MM.1S (cell line): Measurements from ENCODE around the gene NDFIP2.

ENCODE experiments used
- DNase-seq: peaks from one replicate; pipeline ENCODE4 v3.0.0-alpha.2; 2015
- H2AFZ ChIP-seq: fragments of 300-600 bp; sonication (generic); 2 replicates; pipeline ENCODE4 v1.6.0; 2016; ENCODE audit warnings: antibody characterized with exemption, low read length
- H3F3A ChIP-seq: fragments of 300-600 bp; sonication (generic); 2 replicates; pipeline ENCODE4 v1.6.1; 2016; ENCODE audit warnings: mild to moderate bottlenecking, antibody characterized with exemption, low read length, moderate library complexity, mixed read lengths; ENCODE audit not compliant: insufficient read depth
- H3K27ac ChIP-seq: fragments of 300-600 bp; sonication (generic); 2 replicates; pipeline ENCODE4 v1.5.1; 2016; ENCODE audit warnings: mild to moderate bottlenecking, low read length
- H3K27me3 ChIP-seq: fragments of 300-600 bp; sonication (generic); replicated peaks from 2 replicates; pipeline ENCODE4 v1.6.0; 2016; ENCODE audit warnings: low read length; ENCODE audit not compliant: insufficient read depth
- H3K36me3 ChIP-seq: fragments of 300-600 bp; sonication (generic); replicated peaks from 2 replicates; pipeline ENCODE4 v1.6.1; 2016; ENCODE audit warnings: mild to moderate bottlenecking, low read length, mixed read lengths; ENCODE audit not compliant: insufficient read depth
- H3K4me1 ChIP-seq: fragments of 300-600 bp; sonication (generic); 2 replicates; pipeline ENCODE4 v1.6.1; 2016; ENCODE audit warnings: low read length, mixed read lengths
- H3K4me2 ChIP-seq: fragments of 300-600 bp; sonication (generic); 2 replicates; pipeline ENCODE4 v1.6.0; 2016; ENCODE audit warnings: low read depth, low read length
- H3K4me3 ChIP-seq: fragments of 300-600 bp; sonication (generic); 2 replicates; pipeline ENCODE4 v1.5.1; 2016; ENCODE audit warnings: low read length, mixed read lengths
- H3K79me2 ChIP-seq: fragments of 300-600 bp; sonication (generic); 2 replicates; pipeline ENCODE4 v1.6.1; 2016; ENCODE audit warnings: mixed run types, low read length, mixed read lengths
- H3K9ac ChIP-seq: fragments of 300-600 bp; sonication (generic); 2 replicates; pipeline ENCODE4 v1.6.1; 2016; ENCODE audit warnings: low read length, mixed read lengths
- H3K9me2 ChIP-seq: fragments of 300-600 bp; sonication (generic); replicated peaks from 2 replicates; pipeline ENCODE4 v1.6.1; 2016; ENCODE audit warnings: mild to moderate bottlenecking, low read length, mixed read lengths; ENCODE audit not compliant: insufficient read depth
- H3K9me3 ChIP-seq: fragments of 300-600 bp; sonication (generic); replicated peaks from 2 replicates; pipeline ENCODE4 v1.6.1; 2016; ENCODE audit warnings: mild to moderate bottlenecking, low read length, mixed read lengths; ENCODE audit not compliant: insufficient read depth
- H4K20me1 ChIP-seq: fragments of 300-600 bp; sonication (generic); 2 replicates; pipeline ENCODE4 v1.6.1; 2016; ENCODE audit warnings: mild to moderate bottlenecking, low read length, moderate library complexity, mixed read lengths; ENCODE audit not compliant: insufficient read depth
- EZH2 ChIP-seq: fragments of 300-600 bp; sonication (generic); optimal IDR thresholded peaks from 2 replicates; pipeline ENCODE3; 2017; ENCODE audit warnings: low read depth, mild to moderate bottlenecking, antibody characterized with exemption, low read length, mixed read lengths
- EZH2phosphoT487 ChIP-seq: fragments of 300-600 bp; sonication (generic); IDR thresholded peaks from 2 replicates; pipeline ENCODE4 v1.6.1; 2018; ENCODE audit warnings: antibody characterized with exemption, low read length
- TF ChIP-seq, protein P1 (sequence below): fragments of 300-600 bp; sonication (generic); IDR thresholded peaks from 2 replicates; pipeline ENCODE4 v1.5.1; 2016; ENCODE audit warnings: antibody characterized with exemption, low read length, mixed read lengths

The NDFIP2 gene

DNA sequence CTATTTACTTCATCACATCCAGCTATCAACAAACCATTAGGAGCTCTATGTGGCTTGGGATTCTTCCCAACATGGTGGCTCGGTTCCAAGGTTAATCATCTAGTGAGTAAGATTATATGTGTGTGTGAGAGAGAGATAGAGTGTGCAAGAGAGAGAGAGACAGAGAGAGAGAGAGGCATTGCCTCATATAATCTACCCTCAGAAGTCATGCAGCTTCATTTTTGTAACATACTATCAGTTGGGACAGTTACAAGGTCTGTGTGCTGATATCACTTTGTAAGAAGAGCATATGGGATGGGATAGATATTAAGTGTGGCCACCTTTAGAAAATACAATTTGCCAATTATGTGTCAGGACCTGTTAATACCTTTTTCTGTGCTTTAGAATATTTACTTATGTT, 104.1 kb downstream of the NDFIP2 start:
- H3K9ac ChIP-seq = no peak overlapping the region
- TF ChIP-seq, protein P1, sequence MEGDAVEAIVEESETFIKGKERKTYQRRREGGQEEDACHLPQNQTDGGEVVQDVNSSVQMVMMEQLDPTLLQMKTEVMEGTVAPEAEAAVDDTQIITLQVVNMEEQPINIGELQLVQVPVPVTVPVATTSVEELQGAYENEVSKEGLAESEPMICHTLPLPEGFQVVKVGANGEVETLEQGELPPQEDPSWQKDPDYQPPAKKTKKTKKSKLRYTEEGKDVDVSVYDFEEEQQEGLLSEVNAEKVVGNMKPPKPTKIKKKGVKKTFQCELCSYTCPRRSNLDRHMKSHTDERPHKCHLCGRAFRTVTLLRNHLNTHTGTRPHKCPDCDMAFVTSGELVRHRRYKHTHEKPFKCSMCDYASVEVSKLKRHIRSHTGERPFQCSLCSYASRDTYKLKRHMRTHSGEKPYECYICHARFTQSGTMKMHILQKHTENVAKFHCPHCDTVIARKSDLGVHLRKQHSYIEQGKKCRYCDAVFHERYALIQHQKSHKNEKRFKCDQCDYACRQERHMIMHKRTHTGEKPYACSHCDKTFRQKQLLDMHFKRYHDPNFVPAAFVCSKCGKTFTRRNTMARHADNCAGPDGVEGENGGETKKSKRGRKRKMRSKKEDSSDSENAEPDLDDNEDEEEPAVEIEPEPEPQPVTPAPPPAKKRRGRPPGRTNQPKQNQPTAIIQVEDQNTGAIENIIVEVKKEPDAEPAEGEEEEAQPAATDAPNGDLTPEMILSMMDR = no peak
- TF ChIP-seq EZH2phosphoT487 = no peak
- no peaks in the 10 kb centered on the region for H3F3A ChIP-seq
- H2AFZ ChIP-seq = no peak overlapping the region
- H3K79me2 ChIP-seq = no peaks in the 10 kb centered on the region
- H3K27ac ChIP-seq = no peak overlapping the region
- no peak overlapping the region for H3K4me3 ChIP-seq
- no peak overlapping the region for H3K4me2 ChIP-seq
- H3K9me3 ChIP-seq = no peaks in the 10 kb centered on the region
- H3K36me3 ChIP-seq = no peaks in the 10 kb centered on the region
- no peak for DNase-seq
- no peaks in the 10 kb centered on the region for H3K9me2 ChIP-seq
- no peaks in the 10 kb centered on the region for H3K4me1 ChIP-seq
- H3K27me3 ChIP-seq = no peaks in the 10 kb centered on the region
- no peaks in the 10 kb centered on the region for H4K20me1 ChIP-seq

DNA sequence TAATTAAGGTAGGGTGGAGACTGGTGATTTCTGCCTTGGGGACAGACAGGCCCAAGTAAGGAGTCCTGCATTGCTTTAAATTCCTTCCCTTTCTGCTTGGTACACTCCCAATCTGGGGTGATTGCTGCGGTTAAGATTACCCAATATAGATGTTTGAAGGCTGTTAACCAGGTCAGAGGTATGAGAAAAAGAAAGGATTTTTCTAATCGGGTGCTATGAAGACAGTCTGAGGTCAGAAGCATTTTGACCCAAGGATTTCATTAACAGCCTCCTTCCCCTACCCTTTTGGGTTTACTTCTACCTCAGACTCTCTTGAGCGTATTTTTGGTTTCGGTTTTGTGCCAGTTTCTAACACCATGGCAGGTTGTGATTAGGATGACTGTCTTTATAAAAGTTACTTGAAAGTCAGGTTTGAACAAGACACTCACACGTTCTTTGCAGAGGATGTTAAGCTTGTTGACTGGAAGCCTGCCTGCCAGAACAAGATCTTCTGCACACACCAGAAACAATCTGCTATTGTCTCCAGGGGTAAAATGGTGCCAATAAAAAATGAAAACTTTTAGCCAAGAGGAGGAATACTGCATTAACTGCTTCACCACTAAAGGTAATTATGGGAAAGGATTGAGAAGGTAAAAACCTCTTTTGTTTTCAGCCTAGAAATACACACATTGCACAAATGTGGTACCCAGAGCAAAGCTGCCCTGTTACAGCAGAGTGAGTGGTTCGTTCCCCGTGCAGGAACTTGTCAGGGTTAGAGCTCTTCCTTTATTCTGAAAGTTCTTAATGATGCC, 108.8 kb downstream of the NDFIP2 start:
- Histone ChIP-seq H3K36me3 (no peaks in the 10 kb centered on the region), H3K27ac (peak overlapping the region; percentile 9; the same call in 1 of the 2 replicates), H3K4me2 (peak overlapping the region; percentile 47), H3K4me3 (no peak overlapping the region), H2AFZ (peak overlapping the region; percentile 35), H3K4me1 (no peaks in the 10 kb centered on the region), H3K9me2 (no peaks in the 10 kb centered on the region), H3F3A (no peaks in the 10 kb centered on the region), H3K79me2 (no peaks in the 10 kb centered on the region), H4K20me1 (no peaks in the 10 kb centered on the region), H3K27me3 (no peaks in the 10 kb centered on the region), H3K9me3 (no peaks in the 10 kb centered on the region), H3K9ac (no peak overlapping the region; the same call in 1 of the 2 replicates)
- peak; percentile 55 for DNase-seq
- TF ChIP-seq, protein P1 = no peak
- TF ChIP-seq EZH2phosphoT487 (no peak), EZH2 (no peak)

DNA sequence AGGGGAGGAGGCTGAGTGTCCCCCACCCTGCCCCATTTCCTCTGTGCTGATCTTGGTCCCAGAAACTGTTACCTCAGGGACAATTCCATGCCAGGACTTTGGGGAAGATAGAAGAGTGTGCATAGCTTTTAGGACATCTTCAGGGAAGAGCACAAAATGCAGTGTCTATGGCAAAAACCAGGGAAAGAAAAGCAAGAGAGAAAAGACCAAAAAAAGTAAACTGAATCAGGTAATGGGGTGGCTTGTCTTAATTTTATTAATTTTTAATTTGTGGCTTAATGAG, 109.4 kb downstream of the NDFIP2 start:
- no peak for DNase-seq

More for the DNA sequence above, 109.4 kb downstream of the NDFIP2 start:
- no peaks in the 10 kb centered on the region for H3K79me2 ChIP-seq
- TF ChIP-seq EZH2 (no peak), EZH2phosphoT487 (no peak)
- TF ChIP-seq, protein P1 = no peak
- H3K4me1 ChIP-seq = no peaks in the 10 kb centered on the region
- H2AFZ ChIP-seq = peak overlapping the region; percentile 35
- no peaks in the 10 kb centered on the region for H3K9me2 ChIP-seq
- no peaks in the 10 kb centered on the region for H4K20me1 ChIP-seq
- H3K27ac ChIP-seq = no peak overlapping the region
- no peak overlapping the region for H3K9ac ChIP-seq
- H3F3A ChIP-seq = no peaks in the 10 kb centered on the region
- no peaks in the 10 kb centered on the region for H3K36me3 ChIP-seq
- H3K9me3 ChIP-seq = no peaks in the 10 kb centered on the region
- peak overlapping the region; percentile 47 for H3K4me2 ChIP-seq
- H3K4me3 ChIP-seq = no peak overlapping the region
- H3K27me3 ChIP-seq = no peaks in the 10 kb centered on the region
